GOT3 (cell line): Measurements from ENCODE around the gene MYL5.
A peak's percentile ranks its signal among the peaks of the same experiment; 100 is the strongest.
"Not testable (repeated sequence)": the region's sequence is repeated elsewhere in the genome, so short reads cannot be mapped to it uniquely, and the experiment has no call there.

Experiments used
- DNase-seq: peaks from one replicate; lab custom pipeline; 2025; ENCODE audit warnings: mixed read lengths; lab: John Stamatoyannopoulos, UW

The MYL5 gene

GRCh38 chr4:705278-706082 is 31.1 kb downstream of the MYL5 start, which contains the start of gene PCGF3:
PCGF3 (plus strand) TSS chr4:705832; CDS start chr4:733681, 27,849 bp downstream.
- DNase-seq = peak; percentile 85

GRCh38 chr4:706083-706633 is 31.8 kb downstream of the MYL5 start:
- not testable (repeated sequence) for DNase-seq

- no peak for DNase-seq
These were observed 32.7 kb downstream of the MYL5 start for GRCh38 chr4:706834-707598.

- DNase-seq = no peak
These were observed 33.7 kb downstream of the MYL5 start for GRCh38 chr4:707929-708630.

- DNase-seq = no peak
These were observed 34.2 kb downstream of the MYL5 start for GRCh38 chr4:708631-708933.

GRCh38 chr4:709348-709747 is 35.0 kb downstream of the MYL5 start:
- no peak for DNase-seq

GRCh38 chr4:710116-710515 is 35.8 kb downstream of the MYL5 start:
- DNase-seq = no peak

GRCh38 chr4:710916-711315 is 36.6 kb downstream of the MYL5 start:
- no peak for DNase-seq

- no peak for DNase-seq
These were observed 37.8 kb downstream of the MYL5 start for GRCh38 chr4:712093-712492.

- no peak for DNase-seq
These were observed 38.7 kb downstream of the MYL5 start for GRCh38 chr4:712916-713632.

GRCh38 chr4:714087-714486 is 39.7 kb downstream of the MYL5 start:
- no peak for DNase-seq

GRCh38 chr4:717601-718320 is 43.4 kb downstream of the MYL5 start:
- no peak for DNase-seq

- no peak for DNase-seq
These were observed 44.1 kb downstream of the MYL5 start for GRCh38 chr4:718460-718859.

- no peak for DNase-seq
These were observed 45.9 kb downstream of the MYL5 start for GRCh38 chr4:720111-720860.

- no peak for DNase-seq
These were observed 47.2 kb downstream of the MYL5 start for GRCh38 chr4:721261-722168.

- no peak for DNase-seq
These were observed 47.9 kb downstream of the MYL5 start for GRCh38 chr4:722169-722725.

- DNase-seq = no peak
These were observed 48.6 kb downstream of the MYL5 start for GRCh38 chr4:722851-723360.

GRCh38 chr4:723751-724530 is 49.6 kb downstream of the MYL5 start:
- DNase-seq = no peak
